ENCODE data around the gene SMIM7. TPM values are rescaled to one million over a fixed set of nuclear protein-coding genes. Genes with fewer than 3 reads are reported as not detected.
"Not testable (repeated sequence)": the region's sequence is repeated elsewhere in the genome, so short reads cannot be mapped to it uniquely, and the experiment has no call there.

The SMIM7 gene
- total and polyA plus RNA-seq, 5 donors from 2014 or later = 61.5 to 73.1 (median 66.8) TPM

GRCh38 chr19:16654627-16655026 lies 5.3 kb downstream of the SMIM7 start:
- Mint-ChIP-seq H3K9me3 (no peaks in the 10 kb centered on the region), H3K4me1 (peaks cover 12 to 54% (median 31%) of the 10 kb centered on the region in 4 donors), H3K27me3 (no peaks in the 10 kb centered on the region), H3K4me3 (no peak overlapping the region), H3K36me3 (peaks cover 32% of the 10 kb centered on the region), H3K27ac (no peak overlapping the region)
- ATAC-seq (ENCODE audit: low read depth in 2 of 2) = no peak
- Histone ChIP-seq H3K27me3 (ENCODE audit: control insufficient read depth, insufficient read depth, low read length) (no peaks in the 10 kb centered on the region), H3K4me1 (ENCODE audit: control insufficient read depth, insufficient read depth, low read length, poor library complexity, severe bottlenecking) (peaks cover 25% of the 10 kb centered on the region), H3K4me3 (ENCODE audit: low read depth, low read length) (no peak overlapping the region), H3K36me3 (ENCODE audit: control insufficient read depth, insufficient read depth, low read length) (peaks cover 87% of the 10 kb centered on the region), H3K9me3 (ENCODE audit: control insufficient read depth in 2 of 2, low read length in 2 of 2) (no peaks in the 10 kb centered on the region), H3K27ac (ENCODE audit: insufficient read depth, low read length, poor library complexity, severe bottlenecking) (no peak overlapping the region)
- no peak for DNase-seq

DNA sequence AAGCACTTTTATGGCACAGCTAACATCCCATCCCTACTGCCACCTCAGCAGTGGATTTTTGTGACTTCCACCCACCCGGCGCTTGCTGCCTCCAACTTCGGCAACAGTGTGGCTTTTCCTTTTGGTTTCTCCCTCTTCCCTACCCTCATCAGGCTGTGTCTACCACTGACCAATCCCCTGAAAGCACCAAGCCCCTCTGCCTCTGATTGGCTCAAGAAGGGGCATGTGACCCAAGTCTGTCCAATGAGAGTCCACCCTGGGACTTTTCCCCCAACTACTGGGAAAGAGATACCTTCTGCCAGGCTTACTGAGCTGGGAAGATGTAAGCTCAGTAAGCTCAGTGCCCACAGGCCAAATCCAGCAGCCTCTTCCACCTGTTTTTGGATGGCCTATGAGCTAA lies 5.8 kb downstream of the SMIM7 start:
- DNase-seq (no peak), ATAC-seq (ENCODE audit: low read depth in 2 of 2) (no peak)
- H3K36me3 Mint-ChIP-seq = peaks cover 34% of the 10 kb centered on the region
- Histone ChIP-seq H3K27me3 (ENCODE audit: control insufficient read depth, insufficient read depth, low read length) (no peaks in the 10 kb centered on the region), H3K9me3 (ENCODE audit: control insufficient read depth in 2 of 2, low read length in 2 of 2) (no peaks in the 10 kb centered on the region), H3K4me3 (ENCODE audit: low read depth, low read length) (no peak overlapping the region), H3K4me1 (ENCODE audit: control insufficient read depth, insufficient read depth, low read length, poor library complexity, severe bottlenecking) (peaks cover 20% of the 10 kb centered on the region), H3K36me3 (ENCODE audit: control insufficient read depth, insufficient read depth, low read length) (peaks cover 88% of the 10 kb centered on the region), H3K27ac (ENCODE audit: insufficient read depth, low read length, poor library complexity, severe bottlenecking) (no peak overlapping the region)
- H3K27ac Mint-ChIP-seq = no peak overlapping the region
- H3K27me3 Mint-ChIP-seq = no peaks in the 10 kb centered on the region
- H3K9me3 Mint-ChIP-seq = no peaks in the 10 kb centered on the region
- H3K4me3 Mint-ChIP-seq = no peak overlapping the region
- H3K4me1 Mint-ChIP-seq = peaks cover 12 to 56% (median 31%) of the 10 kb centered on the region in 4 donors

DNA sequence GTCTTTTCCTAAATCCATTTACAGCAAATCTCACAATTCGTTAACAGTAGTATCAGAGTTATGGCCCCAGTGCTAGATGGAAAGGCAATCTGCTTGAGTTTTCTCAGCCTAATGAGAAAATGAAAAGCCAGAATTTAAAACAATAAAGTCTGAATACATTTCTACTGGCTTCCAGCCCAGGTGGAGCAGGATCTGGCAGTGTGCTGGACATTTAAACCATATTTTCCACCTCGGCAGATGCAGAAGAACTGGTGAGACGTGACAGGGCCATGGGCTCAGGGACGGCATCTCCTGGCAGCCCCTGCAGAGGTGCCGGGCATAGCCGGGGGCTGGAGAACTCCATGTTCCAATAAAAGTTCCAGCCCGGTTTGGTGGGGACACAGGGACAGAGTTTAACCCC lies 7.1 kb downstream of the SMIM7 start:
- Histone ChIP-seq H3K9me3 (ENCODE audit: control insufficient read depth in 2 of 2, low read length in 2 of 2) (no peaks in the 10 kb centered on the region), H3K27ac (ENCODE audit: insufficient read depth, low read length, poor library complexity, severe bottlenecking) (no peak overlapping the region), H3K27me3 (ENCODE audit: control insufficient read depth, insufficient read depth, low read length) (no peaks in the 10 kb centered on the region), H3K4me1 (ENCODE audit: control insufficient read depth, insufficient read depth, low read length, poor library complexity, severe bottlenecking) (peaks cover 9% of the 10 kb centered on the region), H3K36me3 (ENCODE audit: control insufficient read depth, insufficient read depth, low read length) (peaks cover 82% of the 10 kb centered on the region), H3K4me3 (ENCODE audit: low read depth, low read length) (no peak overlapping the region)
- H3K4me1 Mint-ChIP-seq = peaks cover 12 to 46% (median 25%) of the 10 kb centered on the region in 4 donors
- no peaks in the 10 kb centered on the region for H3K27me3 Mint-ChIP-seq
- H3K36me3 Mint-ChIP-seq = peaks cover 31% of the 10 kb centered on the region
- no peaks in the 10 kb centered on the region for H3K9me3 Mint-ChIP-seq
- no peak overlapping the region for H3K4me3 Mint-ChIP-seq
- DNase-seq (no peak), ATAC-seq (ENCODE audit: low read depth in 2 of 2) (no peak)
- peak overlapping the region in 1 of 3 donors; percentile 46 for H3K27ac Mint-ChIP-seq

DNA sequence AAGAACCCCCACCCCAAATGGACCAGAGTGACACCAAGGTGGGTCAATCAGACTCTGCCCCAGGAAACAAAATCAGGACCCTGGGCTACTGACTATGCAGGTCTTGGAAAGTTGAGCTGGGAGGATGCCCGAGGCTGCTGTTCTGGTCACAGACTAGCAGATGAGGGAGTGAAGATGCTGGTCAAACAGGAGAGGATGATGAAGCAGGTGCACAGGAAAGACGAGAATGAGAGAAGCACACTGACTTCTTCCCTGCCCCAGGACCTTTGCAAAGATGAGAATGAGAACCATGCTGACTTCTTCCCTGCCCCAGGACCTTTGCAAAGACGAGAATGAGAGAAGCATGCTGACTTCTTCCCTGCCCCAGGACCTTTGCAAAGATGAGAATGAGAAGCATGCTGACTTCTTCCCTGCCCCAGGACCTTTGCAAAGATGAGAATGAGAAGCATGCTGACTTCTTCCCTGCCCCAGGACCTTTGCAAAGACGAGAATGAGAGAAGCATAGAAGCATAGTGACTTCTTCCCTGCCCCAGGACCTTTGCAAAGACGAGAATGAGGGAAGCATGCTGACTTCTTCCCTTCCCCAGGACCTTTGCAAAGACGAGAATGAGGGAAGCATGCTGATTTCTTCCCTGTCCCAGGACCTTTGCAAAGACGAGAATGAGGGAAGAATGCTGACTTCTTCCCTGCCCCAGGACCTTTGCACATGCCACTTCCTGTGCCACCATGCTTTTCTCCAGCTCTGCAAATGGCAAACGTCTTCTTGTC lies 8.3 kb downstream of the SMIM7 start:
- H3K4me1 ChIP-seq (ENCODE audit: control insufficient read depth, insufficient read depth, low read length, poor library complexity, severe bottlenecking); ATAC-seq (ENCODE audit: low read depth in 2 of 2); H3K9me3 ChIP-seq (ENCODE audit: control insufficient read depth in 2 of 2, low read length in 2 of 2); H3K4me3 ChIP-seq (ENCODE audit: low read depth, low read length); DNase-seq; H3K4me3 Mint-ChIP-seq; H3K27ac ChIP-seq (ENCODE audit: insufficient read depth, low read length, poor library complexity, severe bottlenecking); H3K27me3 Mint-ChIP-seq; H3K27me3 ChIP-seq (ENCODE audit: control insufficient read depth, insufficient read depth, low read length); H3K9me3 Mint-ChIP-seq: not testable (repeated sequence)
- peaks cover 6 to 40% (median 16%) of the 10 kb centered on the region in 4 donors for H3K4me1 Mint-ChIP-seq
- peaks cover 79% of the 10 kb centered on the region for H3K36me3 ChIP-seq (ENCODE audit: control insufficient read depth, insufficient read depth, low read length)
- peak overlapping the region in 1 of 3 donors; percentile 47 for H3K27ac Mint-ChIP-seq
- H3K36me3 Mint-ChIP-seq = peaks cover 27% of the 10 kb centered on the region

DNA sequence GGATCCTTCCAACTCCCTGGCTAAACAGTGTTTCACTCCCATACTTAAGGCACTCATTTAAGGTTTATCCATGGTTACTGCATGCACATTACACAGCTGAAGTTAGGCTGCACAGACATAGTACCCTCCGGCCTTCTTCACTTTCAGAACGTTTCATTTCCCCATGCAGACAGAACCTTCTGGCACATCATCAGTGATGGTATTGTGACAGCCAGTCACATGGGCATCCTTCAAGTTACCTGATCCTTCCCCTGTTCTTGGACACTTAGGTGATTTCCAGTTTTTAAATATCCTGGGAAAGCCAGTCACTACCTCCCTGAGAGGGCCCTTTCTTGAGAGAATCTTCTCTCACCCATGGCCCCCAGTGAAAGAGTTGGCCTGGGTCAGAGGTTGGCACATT lies 9.1 kb downstream of the SMIM7 start:
- DNase-seq (no peak), ATAC-seq (ENCODE audit: low read depth in 2 of 2) (no peak)
- no peaks in the 10 kb centered on the region for H3K4me1 ChIP-seq (ENCODE audit: control insufficient read depth, insufficient read depth, low read length, poor library complexity, severe bottlenecking)
- peaks cover 27% of the 10 kb centered on the region for H3K36me3 Mint-ChIP-seq
- no peak overlapping the region for H3K4me3 ChIP-seq (ENCODE audit: low read depth, low read length)
- no peaks in the 10 kb centered on the region for H3K27me3 ChIP-seq (ENCODE audit: control insufficient read depth, insufficient read depth, low read length)
- H3K9me3 Mint-ChIP-seq = no peaks in the 10 kb centered on the region
- H3K36me3 ChIP-seq (ENCODE audit: control insufficient read depth, insufficient read depth, low read length) = peaks cover 79% of the 10 kb centered on the region
- peak overlapping the region in 2 of 3 donors; percentile 14 to 47 for H3K27ac Mint-ChIP-seq
- no peaks in the 10 kb centered on the region for H3K9me3 ChIP-seq (ENCODE audit: control insufficient read depth in 2 of 2, low read length in 2 of 2)
- H3K4me3 Mint-ChIP-seq = no peak overlapping the region
- no peak overlapping the region for H3K27ac ChIP-seq (ENCODE audit: insufficient read depth, low read length, poor library complexity, severe bottlenecking)
- peaks cover 6 to 33% (median 14%) of the 10 kb centered on the region in 4 donors for H3K4me1 Mint-ChIP-seq
- H3K27me3 Mint-ChIP-seq = no peaks in the 10 kb centered on the region

DNA sequence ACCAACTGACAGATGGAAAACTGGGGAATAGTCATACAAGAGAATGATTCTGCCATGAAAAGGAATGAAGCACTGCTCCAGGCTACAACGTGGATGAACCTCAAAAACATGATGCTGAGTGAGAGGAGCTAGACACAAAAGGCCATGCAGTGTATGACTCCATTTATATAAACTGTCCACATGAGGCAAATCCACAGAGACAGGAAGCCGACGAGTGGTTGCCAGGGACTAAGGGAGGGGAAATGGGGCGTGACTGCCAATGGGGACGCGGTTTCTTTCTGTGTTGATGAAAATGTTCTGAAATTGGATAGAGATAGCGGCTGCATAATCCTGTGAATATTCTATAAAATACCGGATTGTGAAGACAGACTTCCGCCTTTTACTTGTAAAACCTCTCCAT lies 10.2 kb downstream of the SMIM7 start:
- Histone ChIP-seq H3K27ac (ENCODE audit: insufficient read depth, low read length, poor library complexity, severe bottlenecking) (no peak overlapping the region), H3K36me3 (ENCODE audit: control insufficient read depth, insufficient read depth, low read length) (peaks cover 77% of the 10 kb centered on the region), H3K9me3 (ENCODE audit: control insufficient read depth in 2 of 2, low read length in 2 of 2) (no peaks in the 10 kb centered on the region), H3K4me3 (ENCODE audit: low read depth, low read length) (no peak overlapping the region), H3K27me3 (ENCODE audit: control insufficient read depth, insufficient read depth, low read length) (no peaks in the 10 kb centered on the region), H3K4me1 (ENCODE audit: control insufficient read depth, insufficient read depth, low read length, poor library complexity, severe bottlenecking) (no peaks in the 10 kb centered on the region)
- Mint-ChIP-seq H3K27ac (peak overlapping the region; percentile 53 to 78 (median 55)), H3K4me1 (peaks cover 6 to 29% (median 14%) of the 10 kb centered on the region in 4 donors), H3K27me3 (no peaks in the 10 kb centered on the region), H3K9me3 (no peaks in the 10 kb centered on the region), H3K36me3 (peaks cover 30% of the 10 kb centered on the region), H3K4me3 (peak overlapping the region in 1 of 4 donors; percentile 4)
- DNase-seq = peak in 1 of 3 donors; percentile 9
- ATAC-seq (ENCODE audit: low read depth in 2 of 2) = no peak

GRCh38 chr19:16645140-16645539 lies 14.8 kb downstream of the SMIM7 start:
- H3K27ac ChIP-seq (ENCODE audit: insufficient read depth, low read length, poor library complexity, severe bottlenecking) = no peak overlapping the region
- H3K9me3 ChIP-seq (ENCODE audit: control insufficient read depth in 2 of 2, low read length in 2 of 2) = no peaks in the 10 kb centered on the region
- Mint-ChIP-seq H3K4me1 (peaks cover 0 to 28% (median 14%) of the 10 kb centered on the region in 4 donors), H3K27me3 (no peaks in the 10 kb centered on the region), H3K9me3 (no peaks in the 10 kb centered on the region), H3K36me3 (peaks cover 26% of the 10 kb centered on the region), H3K27ac (peak overlapping the region in 2 of 3 donors; percentile 38 to 47), H3K4me3 (no peak overlapping the region)
- no peak for DNase-seq
- H3K4me3 ChIP-seq (ENCODE audit: low read depth, low read length) = no peak overlapping the region
- no peaks in the 10 kb centered on the region for H3K27me3 ChIP-seq (ENCODE audit: control insufficient read depth, insufficient read depth, low read length)
- H3K36me3 ChIP-seq (ENCODE audit: control insufficient read depth, insufficient read depth, low read length) = peaks cover 67% of the 10 kb centered on the region
- H3K4me1 ChIP-seq (ENCODE audit: control insufficient read depth, insufficient read depth, low read length, poor library complexity, severe bottlenecking) = no peaks in the 10 kb centered on the region
- no peak for ATAC-seq (ENCODE audit: low read depth in 2 of 2)

GRCh38 chr19:16641695-16642094 lies 18.2 kb downstream of the SMIM7 start:
- Mint-ChIP-seq H3K27ac (no peak overlapping the region), H3K4me3 (no peak overlapping the region), H3K4me1 (peaks cover 0 to 33% (median 15%) of the 10 kb centered on the region in 4 donors), H3K9me3 (no peaks in the 10 kb centered on the region), H3K27me3 (no peaks in the 10 kb centered on the region), H3K36me3 (peaks cover 25% of the 10 kb centered on the region)
- Histone ChIP-seq H3K9me3 (ENCODE audit: control insufficient read depth in 2 of 2, low read length in 2 of 2) (no peaks in the 10 kb centered on the region), H3K4me1 (ENCODE audit: control insufficient read depth, insufficient read depth, low read length, poor library complexity, severe bottlenecking) (peaks cover 5% of the 10 kb centered on the region), H3K4me3 (ENCODE audit: low read depth, low read length) (no peak overlapping the region), H3K36me3 (ENCODE audit: control insufficient read depth, insufficient read depth, low read length) (peaks cover 63% of the 10 kb centered on the region), H3K27ac (ENCODE audit: insufficient read depth, low read length, poor library complexity, severe bottlenecking) (no peak overlapping the region), H3K27me3 (ENCODE audit: control insufficient read depth, insufficient read depth, low read length) (no peaks in the 10 kb centered on the region)
- no peak for DNase-seq
- no peak for ATAC-seq (ENCODE audit: low read depth in 2 of 2)
